SK-N-SH (cell line): ENCODE results near the gene CCDC177.

Experiments
- CTCF ChIP-seq: fragments of 200-600 bp; sonication (generic); IDR thresholded peaks from 2 replicates; pipeline ENCODE4 v1.6.1; 2017; ENCODE audit warnings: antibody characterized with exemption, mild to moderate bottlenecking, moderate library complexity
- EZH2phosphoT487 ChIP-seq: fragments of 200-600 bp; sonication (generic); IDR thresholded peaks from 2 replicates; pipeline ENCODE4 v1.6.1; 2017; ENCODE audit warnings: low read depth, mixed run types, mild to moderate bottlenecking, antibody characterized with exemption, moderate library complexity, borderline replicate concordance
- GATA2 ChIP-seq: sonication (generic); formaldehyde crosslinking; IDR thresholded peaks from 2 replicates; pipeline ENCODE4 v1.5.0; 2020; ENCODE audit warnings: mild to moderate bottlenecking, missing genetic modification reagents
- NFIC ChIP-seq: IDR thresholded peaks from 2 replicates; pipeline ENCODE4 v1.4.0; 2012; ENCODE audit warnings: borderline replicate concordance
- POLR2AphosphoS5 ChIP-seq: IDR thresholded peaks from 2 replicates; pipeline ENCODE4 v1.6.1; 2012; ENCODE audit warnings: low read depth, low read length
- RFX5 ChIP-seq: IDR thresholded peaks from 2 replicates; pipeline ENCODE4 v1.6.1; 2012; ENCODE audit warnings: mild to moderate bottlenecking, improper control_type of control experiment, low read length
- SIN3A ChIP-seq: IDR thresholded peaks from 2 replicates; pipeline ENCODE4 v1.6.1; 2012; ENCODE audit warnings: low read depth, mild to moderate bottlenecking, low read length, moderate library complexity, borderline replicate concordance

GRCh38 chr14:69528143-69528542 is 46.5 kb downstream of the CCDC177 start:
- TF ChIP-seq POLR2AphosphoS5 (no peak), CTCF (no peak), RFX5 (no peak), NFIC (no peak), EZH2phosphoT487 (no peak), SIN3A (no peak), GATA2 (CRISPR knock-in tag) (no peak)
